22Rv1 (cell line): Measurements from ENCODE around the gene RAD50.

ENCODE experiments used
- ZFX ChIP-seq: fragments of 450-650 bp; IDR thresholded peaks from 2 replicates; pipeline ENCODE4 v1.6.1; 2017; ENCODE audit warnings: antibody characterized with exemption, borderline replicate concordance
- TF ChIP-seq, protein P1 (sequence below): fragments of 450-650 bp; IDR thresholded peaks from 2 replicates; pipeline ENCODE4 v1.5.1; 2017; ENCODE audit warnings: mild to moderate bottlenecking

DNA sequence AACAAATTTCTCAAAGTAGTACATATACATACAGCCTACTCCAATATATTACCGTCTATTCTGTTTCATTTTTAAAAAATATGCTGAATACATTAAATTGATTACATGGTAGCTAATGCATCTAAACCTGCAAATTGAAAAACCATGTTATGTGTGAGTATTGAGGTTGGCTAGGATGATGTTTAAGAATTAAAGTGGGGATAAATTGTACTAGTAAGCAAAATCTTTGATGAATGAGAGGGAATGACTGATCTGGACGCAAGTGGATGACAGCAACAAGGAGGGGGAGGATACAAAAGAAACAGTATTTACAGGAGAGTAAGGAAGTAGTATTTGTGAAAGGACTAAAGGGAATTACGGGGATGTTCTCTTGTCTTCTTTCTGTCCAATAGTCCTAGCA, 37.4 kb downstream of the RAD50 start:
- TF ChIP-seq, protein P1, sequence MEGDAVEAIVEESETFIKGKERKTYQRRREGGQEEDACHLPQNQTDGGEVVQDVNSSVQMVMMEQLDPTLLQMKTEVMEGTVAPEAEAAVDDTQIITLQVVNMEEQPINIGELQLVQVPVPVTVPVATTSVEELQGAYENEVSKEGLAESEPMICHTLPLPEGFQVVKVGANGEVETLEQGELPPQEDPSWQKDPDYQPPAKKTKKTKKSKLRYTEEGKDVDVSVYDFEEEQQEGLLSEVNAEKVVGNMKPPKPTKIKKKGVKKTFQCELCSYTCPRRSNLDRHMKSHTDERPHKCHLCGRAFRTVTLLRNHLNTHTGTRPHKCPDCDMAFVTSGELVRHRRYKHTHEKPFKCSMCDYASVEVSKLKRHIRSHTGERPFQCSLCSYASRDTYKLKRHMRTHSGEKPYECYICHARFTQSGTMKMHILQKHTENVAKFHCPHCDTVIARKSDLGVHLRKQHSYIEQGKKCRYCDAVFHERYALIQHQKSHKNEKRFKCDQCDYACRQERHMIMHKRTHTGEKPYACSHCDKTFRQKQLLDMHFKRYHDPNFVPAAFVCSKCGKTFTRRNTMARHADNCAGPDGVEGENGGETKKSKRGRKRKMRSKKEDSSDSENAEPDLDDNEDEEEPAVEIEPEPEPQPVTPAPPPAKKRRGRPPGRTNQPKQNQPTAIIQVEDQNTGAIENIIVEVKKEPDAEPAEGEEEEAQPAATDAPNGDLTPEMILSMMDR = no peak
- TF ChIP-seq ZFX = no peak
